Ramos (cell line): ENCODE results near the gene UNC93B1.

ENCODE experiments used
- in situ Hi-C: fragments of 300-500 bp; cut with MboI; formaldehyde crosslinking; loops from one replicate; pipeline ENCODE4 v1.14.3; 2022; ENCODE audit warnings: low sequenced_read_pairs; ENCODE audit not compliant: unreplicated experiment

UNC93B1 gene, protein sequence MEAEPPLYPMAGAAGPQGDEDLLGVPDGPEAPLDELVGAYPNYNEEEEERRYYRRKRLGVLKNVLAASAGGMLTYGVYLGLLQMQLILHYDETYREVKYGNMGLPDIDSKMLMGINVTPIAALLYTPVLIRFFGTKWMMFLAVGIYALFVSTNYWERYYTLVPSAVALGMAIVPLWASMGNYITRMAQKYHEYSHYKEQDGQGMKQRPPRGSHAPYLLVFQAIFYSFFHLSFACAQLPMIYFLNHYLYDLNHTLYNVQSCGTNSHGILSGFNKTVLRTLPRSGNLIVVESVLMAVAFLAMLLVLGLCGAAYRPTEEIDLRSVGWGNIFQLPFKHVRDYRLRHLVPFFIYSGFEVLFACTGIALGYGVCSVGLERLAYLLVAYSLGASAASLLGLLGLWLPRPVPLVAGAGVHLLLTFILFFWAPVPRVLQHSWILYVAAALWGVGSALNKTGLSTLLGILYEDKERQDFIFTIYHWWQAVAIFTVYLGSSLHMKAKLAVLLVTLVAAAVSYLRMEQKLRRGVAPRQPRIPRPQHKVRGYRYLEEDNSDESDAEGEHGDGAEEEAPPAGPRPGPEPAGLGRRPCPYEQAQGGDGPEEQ

DNA sequence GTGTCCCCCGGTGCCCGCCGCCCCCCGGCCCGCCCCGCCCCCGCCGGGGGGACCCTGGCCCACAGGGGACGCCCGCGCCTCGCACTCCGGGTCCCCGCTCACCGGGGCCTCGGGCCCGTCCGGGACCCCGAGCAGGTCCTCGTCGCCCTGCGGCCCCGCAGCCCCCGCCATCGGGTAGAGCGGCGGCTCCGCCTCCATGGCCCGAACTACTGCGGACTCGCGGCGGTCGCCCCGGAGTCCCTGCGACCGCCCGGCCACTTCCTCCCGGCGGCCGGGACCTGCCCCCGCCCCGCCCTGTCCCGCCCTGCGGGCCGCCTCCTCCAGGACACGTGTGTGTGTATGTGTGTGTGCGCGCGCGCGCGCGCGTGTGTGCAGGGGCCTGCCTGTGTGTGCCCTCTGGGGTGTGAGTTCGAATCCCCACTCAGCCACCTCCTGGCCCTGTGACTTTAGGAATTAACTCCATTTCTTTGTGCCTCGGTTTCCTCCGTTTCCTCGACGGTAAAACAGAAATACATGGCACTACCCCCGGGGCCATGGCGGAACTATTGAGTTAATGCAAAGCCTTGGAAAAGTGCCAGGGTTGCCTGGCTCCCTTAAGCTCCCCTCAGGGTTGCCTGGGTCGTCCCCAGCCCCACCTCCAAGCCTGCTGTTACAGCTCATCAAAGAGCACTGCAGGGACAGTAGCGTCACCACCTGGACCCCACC lies at the start of gene UNC93B1:
UNC93B1 (minus strand) TSS at position 252 of the 705 bp plus-strand sequence; CDS start at position 198, 54 bp downstream.
- in situ Hi-C loops: no loop called here

DNA sequence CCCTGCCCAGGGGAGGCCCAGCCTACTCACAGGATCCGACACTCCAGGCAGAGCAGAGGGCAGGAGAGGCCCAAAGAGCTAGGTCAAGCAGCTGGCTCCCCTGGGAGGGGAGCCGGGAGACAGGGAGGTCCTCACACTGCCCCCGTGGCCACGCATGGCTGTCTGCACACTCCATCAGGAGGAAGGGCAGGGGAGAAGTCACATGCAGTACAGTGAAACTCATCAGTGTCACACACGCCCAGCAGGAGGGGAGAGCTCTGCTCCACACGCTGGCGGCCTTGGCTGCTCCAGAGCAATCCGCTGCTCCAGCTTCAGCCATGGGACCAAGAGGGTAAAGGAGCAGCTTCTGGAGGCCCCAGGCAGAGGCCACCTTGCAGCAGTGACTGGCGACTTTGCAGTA lies 49.2 kb upstream of the UNC93B1 start:
- in situ Hi-C loops: no loop called here

DNA sequence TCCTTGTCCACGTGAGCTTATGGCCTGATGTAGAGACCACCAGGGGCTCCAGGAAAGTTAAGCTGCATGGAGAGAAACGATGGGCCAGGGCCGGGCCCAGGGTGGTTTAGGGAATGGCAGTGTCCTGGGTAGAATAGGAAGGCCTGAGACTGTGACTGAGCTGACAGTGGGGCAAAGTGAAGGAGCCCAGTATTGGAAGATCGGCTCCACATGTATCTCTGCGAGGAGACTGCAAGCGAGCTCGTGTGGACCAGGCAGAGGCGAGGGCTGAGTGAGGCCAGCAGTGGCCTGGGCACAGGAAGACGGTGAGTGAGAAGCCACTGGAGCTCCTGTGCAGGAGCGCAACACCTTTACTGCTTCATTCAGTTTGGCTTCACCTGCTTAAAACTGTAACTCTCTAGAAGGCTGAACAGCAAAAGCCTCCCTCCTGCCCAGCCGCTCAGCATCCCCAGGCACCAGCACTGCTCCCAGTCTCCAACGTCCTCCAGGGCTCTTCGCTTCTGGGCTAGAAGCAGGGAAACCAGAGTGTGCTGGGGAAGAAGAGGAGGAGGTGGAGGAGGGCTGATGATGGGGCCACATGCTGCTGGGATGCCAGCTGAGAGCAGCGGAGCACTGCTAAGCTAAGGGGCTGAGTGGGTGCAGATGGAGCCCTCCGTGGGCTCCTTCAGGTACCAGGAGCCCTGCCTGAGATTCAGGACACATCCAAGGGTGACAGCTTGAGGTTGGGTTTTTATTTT lies 48.4 kb upstream of the UNC93B1 start:
- in situ Hi-C loops: no loop called here

DNA sequence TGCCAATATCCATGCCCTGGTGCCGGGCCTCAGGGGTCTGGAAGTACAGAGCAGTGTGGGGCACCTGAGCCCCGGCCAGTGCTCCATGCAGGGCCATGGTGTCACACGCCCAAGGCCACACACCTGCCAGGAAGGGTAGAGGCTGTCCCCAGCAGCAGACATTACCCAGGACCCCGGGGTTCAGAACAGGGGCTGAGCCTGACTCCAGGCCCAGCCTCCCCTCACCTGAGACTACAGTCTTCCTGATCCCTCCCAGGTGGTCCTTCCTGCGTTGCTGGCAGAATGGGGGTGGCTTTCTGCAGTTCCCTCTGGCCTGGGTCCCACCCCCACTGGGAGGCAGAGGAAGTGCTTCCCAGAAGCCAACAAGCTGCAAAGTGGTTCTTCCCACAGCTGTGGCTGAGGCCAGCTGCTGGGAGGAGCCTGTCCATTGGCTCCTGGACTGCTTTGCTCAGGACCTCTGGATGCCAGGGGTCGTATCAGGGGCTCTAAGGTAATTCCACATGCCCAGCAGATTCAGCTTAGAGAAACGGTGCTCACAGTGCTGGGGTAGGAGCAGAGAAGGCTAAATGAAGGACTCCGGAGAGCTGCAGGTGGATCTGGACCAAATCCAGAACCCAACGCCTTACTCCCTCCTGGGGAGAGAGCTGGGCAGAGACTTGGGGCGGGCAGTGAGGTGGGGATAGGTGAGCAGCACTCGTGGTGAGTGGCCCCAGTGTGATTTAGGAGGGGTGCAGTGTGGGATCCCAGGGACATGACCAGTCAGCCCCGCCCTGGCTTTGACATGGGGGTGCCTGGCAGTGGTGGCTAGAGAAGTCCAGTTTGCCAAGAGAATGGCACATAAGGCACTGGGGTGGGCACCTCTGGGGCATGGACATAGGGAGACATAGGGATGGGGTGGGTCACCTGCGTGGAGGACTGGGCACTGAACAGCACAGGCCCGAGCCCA lies 47.6 kb upstream of the UNC93B1 start:
- in situ Hi-C loops: no loop called here

DNA sequence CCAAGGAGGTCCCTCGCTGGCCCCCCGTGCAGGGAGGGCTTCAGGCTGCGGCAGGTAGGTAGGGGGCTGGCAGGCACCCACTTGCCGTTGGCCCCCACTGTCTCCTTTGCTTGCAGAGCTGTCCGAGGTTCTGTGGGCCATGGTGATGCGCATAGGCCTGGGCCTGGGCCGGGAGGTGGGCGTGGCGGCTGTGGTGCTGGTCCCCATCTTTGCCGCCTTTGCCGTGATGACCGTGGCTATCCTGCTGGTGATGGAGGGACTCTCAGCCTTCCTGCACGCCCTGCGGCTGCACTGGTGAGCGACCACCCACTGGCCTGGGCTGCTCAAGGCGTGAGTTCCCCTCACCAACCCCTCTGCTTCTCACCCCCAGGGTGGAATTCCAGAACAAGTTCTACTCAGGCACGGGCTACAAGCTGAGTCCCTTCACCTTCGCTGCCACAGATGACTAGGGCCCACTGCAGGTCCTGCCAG lies 46.5 kb upstream of the UNC93B1 start:
- in situ Hi-C loops: no loop called here

DNA sequence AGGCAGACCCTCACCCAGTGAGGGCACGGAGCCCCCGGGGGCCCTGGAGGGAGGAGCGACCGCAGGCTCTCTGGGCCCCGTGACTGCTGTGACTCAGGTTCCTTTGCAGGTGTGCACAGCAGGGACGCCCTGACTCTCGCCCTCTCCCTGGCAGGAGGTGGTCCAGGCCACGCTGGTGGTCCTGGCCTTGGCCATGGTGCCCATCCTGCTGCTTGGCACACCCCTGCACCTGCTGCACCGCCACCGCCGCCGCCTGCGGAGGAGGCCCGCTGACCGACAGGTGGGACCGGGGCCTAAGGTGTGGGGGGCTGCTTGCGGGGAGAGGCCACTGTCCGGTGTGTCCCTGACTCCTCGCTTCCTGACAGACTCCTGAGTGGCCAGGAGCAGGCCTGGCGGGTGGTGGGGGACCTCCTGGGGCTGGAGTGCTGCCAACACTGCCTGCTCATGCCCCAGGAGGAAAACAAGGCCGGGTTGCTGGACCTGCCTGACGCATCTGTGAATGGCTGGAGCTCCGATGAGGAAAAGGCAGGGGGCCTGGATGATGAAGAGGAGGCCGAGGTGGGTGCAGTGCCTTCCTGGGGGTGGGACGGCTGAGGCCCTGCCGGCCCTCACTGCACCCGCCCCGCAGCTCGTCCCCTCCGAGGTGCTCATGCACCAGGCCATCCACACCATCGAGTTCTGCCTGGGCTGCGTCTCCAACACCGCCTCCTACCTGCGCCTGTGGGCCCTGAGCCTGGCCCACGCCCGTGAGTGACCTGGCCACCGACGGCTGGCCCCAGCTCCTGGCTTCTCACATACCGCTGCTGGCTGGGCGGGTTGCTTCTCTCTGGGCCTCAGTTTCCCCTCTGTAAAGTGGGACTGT lies 45.8 kb upstream of the UNC93B1 start:
- in situ Hi-C loops: no loop called here

DNA sequence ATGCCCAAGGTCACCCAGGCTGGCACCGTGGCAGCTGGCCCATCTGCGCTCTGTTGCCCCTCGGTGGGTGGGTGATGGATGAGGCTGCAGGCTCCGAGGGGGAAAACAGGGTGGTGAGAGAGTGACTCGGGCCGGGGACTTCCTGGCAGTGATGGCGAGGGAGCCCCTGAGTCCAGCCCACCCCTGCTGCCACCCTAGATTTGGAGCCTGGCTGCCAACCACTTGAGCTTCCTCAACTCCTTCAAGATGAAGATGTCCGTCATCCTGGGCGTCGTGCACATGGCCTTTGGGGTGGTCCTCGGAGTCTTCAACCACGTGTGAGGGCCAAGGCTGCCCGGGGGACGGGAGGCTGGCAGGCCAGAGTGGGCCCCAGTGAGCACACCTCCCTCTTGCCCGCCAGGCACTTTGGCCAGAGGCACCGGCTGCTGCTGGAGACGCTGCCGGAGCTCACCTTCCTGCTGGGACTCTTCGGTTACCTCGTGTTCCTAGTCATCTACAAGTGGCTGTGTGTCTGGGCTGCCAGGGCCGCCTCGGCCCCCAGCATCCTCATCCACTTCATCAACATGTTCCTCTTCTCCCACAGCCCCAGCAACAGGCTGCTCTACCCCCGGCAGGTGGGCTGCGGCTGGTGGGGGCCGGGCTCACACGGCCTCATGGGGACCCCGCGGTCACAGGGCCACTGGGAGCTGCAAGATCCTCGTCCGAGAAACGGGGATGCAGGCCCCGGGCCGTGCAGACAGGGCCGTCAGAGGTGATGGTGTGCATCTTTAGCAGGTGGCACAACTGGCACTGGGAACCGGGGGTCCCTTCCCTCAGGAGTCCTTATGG lies 45.0 kb upstream of the UNC93B1 start:
- in situ Hi-C loops: no loop called here

DNA sequence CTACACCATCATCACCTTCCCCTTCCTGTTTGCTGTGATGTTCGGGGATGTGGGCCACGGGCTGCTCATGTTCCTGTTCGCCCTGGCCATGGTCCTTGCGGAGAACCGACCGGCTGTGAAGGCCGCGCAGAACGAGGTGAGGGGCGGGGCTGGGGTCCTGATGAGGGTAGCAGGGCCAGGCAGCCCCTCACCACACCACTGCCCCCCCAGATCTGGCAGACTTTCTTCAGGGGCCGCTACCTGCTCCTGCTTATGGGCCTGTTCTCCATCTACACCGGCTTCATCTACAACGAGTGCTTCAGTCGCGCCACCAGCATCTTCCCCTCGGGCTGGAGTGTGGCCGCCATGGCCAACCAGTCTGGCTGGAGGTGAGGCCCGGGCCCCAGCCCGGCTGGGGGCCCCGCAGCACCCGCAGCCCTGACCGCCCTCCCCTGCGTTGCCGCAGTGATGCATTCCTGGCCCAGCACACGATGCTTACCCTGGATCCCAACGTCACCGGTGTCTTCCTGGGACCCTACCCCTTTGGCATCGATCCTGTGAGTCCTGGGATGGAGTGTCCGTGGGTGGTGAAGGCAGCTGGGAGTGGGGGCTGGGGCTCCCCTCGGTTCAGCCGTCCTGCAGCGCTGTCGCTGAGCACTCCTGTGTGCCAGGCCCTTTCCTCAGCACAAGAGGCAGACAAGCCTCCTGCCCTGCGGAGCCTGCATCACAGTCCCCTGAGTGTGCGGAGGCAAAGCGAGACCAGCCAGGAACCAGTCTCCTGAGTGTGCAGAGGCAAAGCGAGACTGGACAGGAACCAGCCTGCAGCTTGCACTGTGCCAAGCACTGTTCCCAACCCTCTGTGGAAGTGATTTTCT lies 43.8 kb upstream of the UNC93B1 start:
- in situ Hi-C loops: no loop called here

DNA sequence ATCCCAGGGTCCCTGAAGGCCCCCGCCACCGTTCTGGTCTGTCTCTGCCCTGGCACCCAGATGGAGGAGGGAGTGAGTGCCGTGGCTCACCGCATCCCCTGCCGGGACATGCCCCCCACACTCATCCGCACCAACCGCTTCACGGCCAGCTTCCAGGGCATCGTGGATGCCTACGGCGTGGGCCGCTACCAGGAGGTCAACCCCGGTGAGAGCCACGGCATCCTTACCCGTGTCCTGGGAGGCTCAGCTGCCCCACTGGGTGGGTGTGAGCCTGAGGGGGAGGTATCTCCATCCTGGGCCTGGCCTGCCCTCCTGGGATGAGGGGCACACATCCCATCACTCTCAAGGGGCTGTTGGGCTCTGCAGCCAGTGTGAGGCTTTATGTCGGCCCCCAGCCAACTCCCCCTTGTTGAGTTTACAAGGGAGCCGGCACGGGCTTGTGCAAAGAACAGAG lies 41.0 kb upstream of the UNC93B1 start:
- in situ Hi-C loops: no loop called here

DNA sequence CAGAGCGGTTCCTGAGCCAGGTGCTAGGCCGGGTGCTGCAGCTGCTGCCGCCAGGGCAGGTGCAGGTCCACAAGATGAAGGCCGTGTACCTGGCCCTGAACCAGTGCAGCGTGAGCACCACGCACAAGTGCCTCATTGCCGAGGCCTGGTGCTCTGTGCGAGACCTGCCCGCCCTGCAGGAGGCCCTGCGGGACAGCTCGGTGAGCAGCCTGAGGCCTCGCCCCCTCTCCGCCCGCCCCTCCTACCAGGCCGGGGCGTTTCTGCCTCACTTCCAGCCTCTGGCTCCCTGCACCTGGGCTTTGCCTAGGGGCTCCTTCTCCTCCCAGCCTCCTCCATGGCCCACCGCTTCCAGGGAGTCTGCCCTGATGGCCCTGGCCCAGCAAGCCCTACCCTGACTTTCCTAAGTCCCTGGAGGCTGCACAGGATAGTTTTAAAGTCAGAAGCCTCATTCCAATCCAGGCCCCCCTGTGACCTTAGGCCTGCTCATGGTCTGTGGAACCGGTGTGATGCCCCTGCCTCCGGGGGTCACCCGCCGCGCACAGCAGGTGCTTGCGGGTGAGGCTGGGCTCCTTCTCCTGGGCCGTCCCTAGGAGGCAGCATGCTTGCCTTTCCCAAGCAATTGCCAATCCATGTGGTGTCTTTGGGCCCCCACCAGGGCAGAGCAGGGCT lies 40.4 kb upstream of the UNC93B1 start:
- in situ Hi-C loops: no loop called here

DNA sequence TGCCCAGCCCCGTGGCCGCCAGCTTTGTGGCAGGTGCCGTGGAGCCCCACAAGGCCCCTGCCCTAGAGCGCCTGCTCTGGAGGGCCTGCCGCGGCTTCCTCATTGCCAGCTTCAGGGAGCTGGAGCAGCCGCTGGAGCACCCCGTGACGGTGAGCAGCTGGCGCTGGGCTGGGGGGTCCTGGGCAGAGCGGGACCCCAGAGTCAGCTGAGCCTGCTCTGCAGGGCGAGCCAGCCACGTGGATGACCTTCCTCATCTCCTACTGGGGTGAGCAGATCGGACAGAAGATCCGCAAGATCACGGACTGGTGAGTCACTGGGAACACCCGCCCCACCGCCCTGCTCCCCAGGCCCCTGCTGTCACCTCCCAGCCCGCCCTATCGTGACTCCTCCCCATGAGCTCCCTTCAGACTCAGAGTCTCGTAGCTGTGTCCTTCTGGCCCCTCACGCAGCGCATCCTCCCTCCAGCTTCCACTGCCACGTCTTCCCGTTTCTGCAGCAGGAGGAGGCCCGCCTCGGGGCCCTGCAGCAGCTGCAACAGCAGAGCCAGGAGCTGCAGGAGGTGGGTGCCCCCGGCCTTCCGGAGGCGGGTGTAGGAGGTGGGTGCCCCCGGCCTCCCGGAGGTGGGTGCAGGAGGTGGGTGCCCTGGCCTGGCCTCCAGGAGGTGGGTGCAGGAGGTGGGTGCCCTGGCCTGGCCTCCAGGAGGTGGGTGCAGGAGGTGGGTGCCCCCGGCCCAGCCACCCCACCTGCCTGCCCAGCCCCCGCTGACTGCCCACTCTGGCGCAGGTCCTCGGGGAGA lies 39.6 kb upstream of the UNC93B1 start:
- in situ Hi-C loops: no loop called here

DNA sequence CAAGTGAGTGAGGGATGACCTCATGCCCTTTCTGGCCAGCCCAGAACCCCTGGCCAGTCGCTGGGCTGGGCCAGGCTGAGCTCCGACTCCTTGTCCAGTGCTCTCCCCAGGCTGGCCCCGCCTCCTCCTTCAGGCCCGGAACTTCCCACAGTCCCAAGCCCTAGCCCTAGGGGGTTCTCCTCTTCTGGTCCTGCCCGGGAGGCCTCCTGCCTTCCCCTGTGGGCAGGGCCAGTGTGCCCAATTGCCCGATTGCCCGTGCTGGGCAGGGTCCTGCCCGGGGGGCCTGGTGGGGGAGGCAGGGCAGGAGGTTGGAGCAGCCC lies 39.1 kb upstream of the UNC93B1 start:
- in situ Hi-C loops: no loop called here

DNA sequence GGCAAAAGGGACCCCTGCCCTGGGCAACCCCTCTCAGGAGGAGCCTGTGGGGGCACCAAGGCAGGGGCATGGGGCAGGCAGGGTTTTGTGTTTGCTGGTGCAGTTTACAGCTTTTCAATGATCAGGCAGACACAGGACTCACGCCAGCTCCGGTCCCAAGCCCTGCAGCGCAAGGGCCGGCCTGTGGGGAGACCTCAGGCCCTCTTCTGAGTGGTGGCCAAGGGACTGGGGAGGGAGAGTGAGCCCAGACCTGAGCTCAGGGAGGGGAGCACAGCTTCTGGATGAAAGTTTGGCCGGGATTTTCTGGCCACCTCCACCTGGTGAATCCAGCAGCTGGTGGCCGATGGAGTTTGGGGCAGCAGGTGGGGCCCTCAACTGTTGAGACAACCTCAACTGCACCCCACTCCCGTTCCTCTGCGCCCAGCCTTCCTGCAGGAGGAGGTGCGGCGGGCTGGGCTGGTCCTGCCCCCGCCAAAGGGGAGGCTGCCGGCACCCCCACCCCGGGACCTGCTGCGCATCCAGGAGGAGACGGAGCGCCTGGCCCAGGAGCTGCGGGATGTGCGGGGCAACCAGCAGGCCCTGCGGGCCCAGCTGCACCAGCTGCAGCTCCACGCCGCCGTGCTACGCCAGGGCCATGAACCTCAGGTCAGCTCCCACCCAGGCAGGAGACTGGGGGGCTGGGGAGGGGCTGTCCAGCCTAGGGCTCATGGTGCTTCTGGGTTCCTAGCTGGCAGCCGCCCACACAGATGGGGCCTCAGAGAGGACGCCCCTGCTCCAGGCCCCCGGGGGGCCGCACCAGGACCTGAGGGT lies 38.5 kb upstream of the UNC93B1 start:
- in situ Hi-C loops: no loop called here

DNA sequence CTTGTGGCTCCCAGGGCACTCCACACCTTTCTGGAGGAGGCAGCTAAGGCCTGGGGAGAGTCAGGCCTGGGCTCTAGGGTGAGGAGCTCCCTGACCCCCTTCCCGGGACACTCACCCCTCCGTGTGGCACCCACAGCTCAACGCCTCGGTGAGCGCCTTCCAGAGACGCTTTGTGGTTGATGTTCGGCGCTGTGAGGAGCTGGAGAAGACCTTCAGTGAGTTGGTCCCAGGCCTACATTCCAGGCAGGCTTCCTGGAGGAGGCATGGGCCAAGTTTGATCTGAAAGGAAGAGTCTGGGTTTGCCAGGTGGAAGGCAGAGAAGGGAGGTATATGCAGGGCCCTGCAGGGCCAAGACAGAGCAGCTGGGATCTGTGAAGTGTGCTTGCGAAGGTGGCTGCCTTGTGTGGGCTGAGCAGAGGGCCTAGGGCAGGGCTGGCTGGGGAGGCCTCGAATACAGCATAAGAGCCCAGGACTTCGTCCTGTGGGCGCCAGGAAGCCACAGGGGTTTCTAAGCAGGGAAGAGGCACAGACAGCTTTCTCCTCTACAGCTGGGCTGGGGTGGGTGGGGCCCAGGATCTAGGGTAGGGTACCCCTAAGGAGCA lies 37.8 kb upstream of the UNC93B1 start:
- in situ Hi-C loops: no loop called here
